HS-27A (cell line): ENCODE data around the gene UGGT1.
"Not testable (repeated sequence)": the region's sequence is repeated elsewhere in the genome, so short reads cannot be mapped to it uniquely, and the experiment has no call there.

Experiments
- DNase-seq: peaks from one replicate; pipeline ENCODE4 v3.0.0-alpha.2; 2012; ENCODE audit warnings: low read depth, missing footprints

UGGT1 gene

GRCh38 chr2:128170776-128171175, 79.8 kb downstream of the UGGT1 start:
- DNase-seq, result no peak

- DNase-seq, result no peak
Observed at GRCh38 chr2:128172191-128172590, 81.2 kb downstream of the UGGT1 start.

- DNase-seq, result not testable (repeated sequence)
Observed at GRCh38 chr2:128174067-128174466, 83.1 kb downstream of the UGGT1 start.

- DNase-seq, result no peak
Observed at GRCh38 chr2:128177315-128177714, 86.3 kb downstream of the UGGT1 start.

DNA sequence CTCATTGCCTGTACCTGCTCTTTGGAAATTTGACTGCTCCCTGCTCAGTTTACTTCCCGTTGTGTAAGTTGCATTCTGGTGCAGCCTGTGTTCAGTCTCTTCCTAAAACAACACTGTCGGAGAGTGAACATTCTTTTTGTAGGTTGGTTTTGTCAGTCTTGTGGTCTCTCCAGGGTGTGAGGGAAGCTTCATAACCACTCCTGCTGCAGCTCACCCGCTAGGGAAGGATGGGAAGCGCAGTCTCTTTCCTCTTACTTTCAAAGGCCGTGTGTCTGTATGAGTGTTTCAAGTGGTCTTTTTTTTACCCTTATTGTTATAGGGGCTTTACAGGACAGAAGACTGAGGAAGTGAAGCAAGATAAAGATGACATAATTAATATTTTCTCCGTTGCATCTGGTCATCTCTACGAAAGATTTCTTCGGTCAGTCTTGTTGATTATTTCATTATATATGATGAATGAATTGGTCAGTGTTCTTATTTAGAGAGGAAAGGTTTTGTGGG, 87.2 kb downstream of the UGGT1 start:
- no peak for DNase-seq

DNA sequence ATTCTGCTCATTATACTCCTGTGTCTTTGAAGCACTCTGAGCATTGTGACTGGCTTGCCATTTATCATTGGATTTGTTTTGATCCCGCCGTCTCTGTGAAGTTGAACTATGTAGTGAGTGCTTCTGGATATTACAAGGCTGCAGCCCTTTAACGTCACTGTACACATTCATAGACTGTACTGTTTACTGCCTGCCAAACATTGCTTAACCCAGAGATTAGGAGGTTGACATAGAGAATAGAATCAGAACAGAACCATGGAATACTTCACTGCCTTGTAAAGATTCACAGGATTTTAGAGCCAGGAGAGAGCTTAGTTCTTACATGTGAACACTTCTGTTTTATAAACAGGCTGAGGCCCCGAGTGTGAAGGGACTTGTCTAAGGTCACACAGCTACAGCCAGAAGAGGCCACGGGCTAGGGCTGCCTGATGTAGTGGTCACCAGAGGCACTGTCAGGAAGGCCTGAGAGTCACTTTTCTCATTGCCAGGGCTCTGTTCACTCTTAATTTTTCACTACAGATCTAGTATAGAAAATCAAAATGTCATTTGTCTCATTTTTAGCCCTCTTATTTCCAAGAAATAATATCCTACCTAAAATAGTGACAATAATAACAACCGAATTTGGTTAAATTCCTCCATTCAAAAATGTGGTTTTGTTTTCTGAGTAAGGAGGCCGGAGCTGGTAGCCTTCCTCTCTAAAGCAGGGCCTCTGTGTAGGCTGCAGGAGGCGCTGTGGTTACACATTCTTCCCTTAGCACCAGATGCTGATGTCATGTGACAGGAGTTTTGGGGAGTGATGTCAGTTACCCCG, 87.9 kb downstream of the UGGT1 start:
- peak; percentile 26 for DNase-seq

GRCh38 chr2:128179461-128179755, 88.4 kb downstream of the UGGT1 start:
- no peak for DNase-seq

GRCh38 chr2:128180031-128180430, 89.0 kb downstream of the UGGT1 start:
- DNase-seq, result no peak

GRCh38 chr2:128185576-128185975, 94.6 kb downstream of the UGGT1 start:
- DNase-seq, result no peak

DNA sequence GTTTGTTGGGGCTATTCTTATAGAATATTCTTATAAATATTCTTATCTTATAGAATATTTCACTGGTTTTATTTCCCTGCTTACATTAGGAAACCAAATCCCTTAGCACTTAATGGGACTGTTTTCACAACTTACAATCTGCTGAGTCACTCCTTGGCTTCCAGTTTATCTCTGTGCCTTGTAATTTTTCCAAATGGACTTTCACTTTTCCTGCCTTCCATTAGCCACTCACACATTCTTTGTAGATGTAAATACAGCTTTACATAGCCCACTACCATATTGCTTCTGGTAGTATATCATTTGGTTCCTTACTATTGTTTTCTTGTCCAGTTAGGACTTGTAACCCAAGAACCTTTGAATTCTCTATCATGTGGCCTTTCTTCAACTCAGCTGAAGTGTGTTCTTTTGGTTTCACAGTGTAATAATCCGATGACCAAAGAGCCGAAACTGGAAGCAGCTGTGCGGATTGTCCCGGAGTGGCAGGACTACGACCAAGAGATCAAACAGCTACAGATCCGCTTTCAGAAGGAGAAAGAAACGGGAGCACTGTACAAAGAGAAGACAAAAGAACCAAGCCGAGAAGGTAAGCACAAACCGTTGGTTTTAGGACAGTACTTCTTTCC, 96.1 kb downstream of the UGGT1 start:
- no peak for DNase-seq

DNA sequence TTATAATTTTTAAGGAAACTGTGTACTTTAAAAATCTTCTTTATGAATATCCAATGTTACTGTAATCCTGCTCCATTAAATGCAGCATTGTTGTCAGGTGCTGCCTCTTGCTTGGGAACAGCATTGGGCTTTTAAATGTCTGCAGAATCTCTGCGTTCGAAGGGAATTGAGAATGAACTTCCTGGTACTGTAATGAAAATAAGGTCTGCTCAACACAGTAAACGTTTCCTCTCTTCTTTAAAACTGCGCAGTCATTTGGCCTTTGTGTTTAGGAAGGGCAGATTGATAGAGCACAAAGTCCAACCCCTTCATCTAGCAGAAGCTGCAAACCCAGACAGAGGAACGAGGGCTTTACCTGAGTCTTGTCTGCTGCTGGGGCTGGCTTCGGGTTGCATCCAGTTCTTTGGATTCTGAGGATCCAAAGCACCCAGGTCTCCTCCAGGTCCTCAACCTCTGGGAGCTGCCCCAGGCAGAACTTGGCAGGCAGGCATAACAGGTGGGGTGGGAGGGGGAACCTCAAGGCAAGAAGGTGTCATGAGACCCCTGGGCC, 104.5 kb downstream of the UGGT1 start:
- no peak for DNase-seq

GRCh38 chr2:128196026-128196425, 105.0 kb downstream of the UGGT1 start:
- no peak for DNase-seq

- DNase-seq, result no peak
Observed at GRCh38 chr2:128196471-128196931, 105.5 kb downstream of the UGGT1 start.

GRCh38 chr2:128197059-128197458, 106.1 kb downstream of the UGGT1 start:
- no peak for DNase-seq

DNA sequence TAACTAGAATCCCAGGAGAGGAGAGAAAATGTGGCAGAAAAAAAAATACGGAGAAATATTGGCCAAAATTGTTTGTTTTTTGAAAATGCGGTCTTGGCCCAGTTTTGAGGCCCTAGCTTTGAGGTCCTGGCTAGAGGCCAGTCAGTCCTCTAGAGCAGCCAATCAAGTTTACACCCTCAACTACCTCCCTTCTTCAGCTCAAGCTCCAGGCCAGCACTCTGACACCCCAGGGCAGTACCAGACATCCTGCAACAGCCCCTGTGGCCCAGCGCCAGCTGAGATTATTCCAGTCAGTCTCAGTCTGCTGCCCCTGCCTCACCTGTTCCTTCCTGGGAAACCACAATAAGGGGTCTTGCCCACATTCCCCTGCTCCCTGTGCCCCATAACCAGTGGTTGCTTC, 107.7 kb downstream of the UGGT1 start:
- no peak for DNase-seq

- DNase-seq, result no peak
Observed at GRCh38 chr2:128199141-128199540, 108.1 kb downstream of the UGGT1 start.

- DNase-seq, result no peak
Observed at GRCh38 chr2:128202791-128203190, 111.8 kb downstream of the UGGT1 start.

- DNase-seq, result no peak
Observed at GRCh38 chr2:128206245-128206644, 115.2 kb downstream of the UGGT1 start.

GRCh38 chr2:128208023-128208422, 117.0 kb downstream of the UGGT1 start:
- no peak for DNase-seq

DNA sequence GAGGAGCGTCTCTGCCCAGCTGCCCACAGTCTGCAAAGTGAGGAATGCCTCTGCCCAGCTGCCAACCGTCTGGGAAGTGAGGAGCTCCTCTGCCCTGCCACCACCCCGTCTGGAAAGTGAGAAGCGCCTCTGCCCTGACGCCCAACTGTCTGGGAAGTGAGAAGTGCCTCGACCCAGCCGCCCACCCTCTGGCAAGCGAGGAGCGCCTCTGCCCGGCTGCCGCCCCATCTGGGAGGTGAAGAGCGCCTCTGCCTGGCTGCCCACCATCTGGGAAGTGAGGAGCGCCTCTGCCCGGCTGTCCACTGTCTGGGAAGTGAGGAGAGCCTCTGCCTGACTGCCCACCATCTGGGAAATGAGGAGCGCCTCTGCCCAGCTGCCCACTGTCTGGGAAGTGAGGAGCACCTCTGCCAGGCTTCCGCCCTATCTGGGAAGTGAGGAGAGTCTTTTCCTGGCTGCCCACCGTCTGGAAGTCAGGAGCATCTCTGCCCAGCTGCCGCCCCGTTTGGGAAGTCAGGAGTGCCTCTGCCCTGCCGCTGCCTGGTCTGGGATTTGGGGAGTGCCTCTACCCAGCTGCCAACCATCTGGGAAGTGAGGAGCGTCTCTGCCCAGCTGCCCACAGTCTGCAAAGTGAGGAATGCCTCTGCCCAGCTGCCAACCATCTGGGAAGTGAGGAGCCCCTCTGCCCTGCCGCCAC, 117.8 kb downstream of the UGGT1 start:
- not testable (repeated sequence) for DNase-seq

- no peak for DNase-seq
Observed at GRCh38 chr2:128214251-128214650, 123.3 kb downstream of the UGGT1 start.

DNA sequence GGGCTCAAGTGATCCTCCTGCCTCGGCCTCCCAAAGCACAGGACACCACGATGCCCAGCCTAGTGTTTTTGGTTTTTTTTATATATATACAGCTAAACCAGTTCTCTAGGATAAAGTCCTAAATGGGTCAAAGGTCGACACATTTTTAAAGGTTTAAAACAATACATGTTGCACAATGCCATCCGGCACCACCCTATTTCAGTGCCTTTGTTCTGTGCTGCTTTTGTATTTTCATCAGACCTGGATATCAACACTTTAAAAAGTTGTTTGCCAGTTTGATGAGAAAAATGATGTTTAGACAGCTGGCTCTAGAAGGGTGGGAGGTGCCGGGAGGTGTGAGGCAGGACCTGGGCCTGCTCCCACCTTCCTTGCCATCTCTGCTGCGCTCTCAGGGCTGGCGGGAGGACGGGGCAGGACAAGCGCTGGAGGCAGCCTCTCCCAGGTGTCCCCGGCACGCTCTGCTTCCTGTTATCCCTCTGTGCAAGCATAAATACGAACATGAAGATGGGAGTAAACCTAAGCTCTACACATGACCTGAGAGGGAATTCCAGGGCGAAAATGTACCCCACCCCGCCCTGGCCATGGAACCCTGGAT, 124.0 kb downstream of the UGGT1 start:
- DNase-seq, result no peak
